AG04450 (cell line): ENCODE data around the gene PIPOX. TPM values are rescaled to one million over a fixed set of nuclear protein-coding genes. Genes with fewer than 3 reads are reported as not detected.

Experiments
- CTCF ChIA-PET: fragments of 300-600, 350-600 bp; formaldehyde crosslinking; extraction: SDS; loops from one replicate; lab custom pipeline; 2022; ENCODE audit warnings: antibody characterized with exemption, inconsistent platforms; lab: Charles Lee
- POLR2A ChIA-PET: fragments of 350-600 bp; formaldehyde crosslinking; extraction: SDS; loops from one replicate; lab custom pipeline; 2021; ENCODE audit warnings: antibody characterized with exemption, inconsistent platforms; lab: Yijun Ruan, JAX
- DNase-seq: peaks from one replicate; pipeline ENCODE4 v3.0.0-alpha.2; 2011; ENCODE audit warnings: low read depth, low spot score
- H3K27ac ChIP-seq: one replicate; pipeline ENCODE4 v1.5.1; 2012; ENCODE audit warnings: low read depth, low read length, control low read depth
- H3K27me3 ChIP-seq: one replicate; pipeline ENCODE4 v1.6.0; 2012; ENCODE audit warnings: low read length; ENCODE audit not compliant: control insufficient read depth, insufficient read depth
- H3K4me3 ChIP-seq: 2 replicates; pipeline ENCODE4 v1.5.1; 2011; ENCODE audit warnings: mild to moderate bottlenecking, low read depth, low read length, control low read depth
- H3K9me3 ChIP-seq: 2 replicates; pipeline ENCODE4 v1.5.1; 2012; ENCODE audit warnings: low read length; ENCODE audit not compliant: control insufficient read depth, insufficient read depth
- CTCF ChIP-seq: IDR thresholded peaks from 2 replicates; pipeline ENCODE4 v1.5.1; 2011; ENCODE audit warnings: low read depth, low read length, control low read depth, inconsistent platforms
- polyA plus RNA-seq: library from polyadenylated mRNA; depleted of rRNA; stranded (reverse); fragments of >200 nt; gene quantifications from 2 replicates; pipeline ENCODE4 v1.2.3, GENCODE V29; 2011

PIPOX gene
- polyA plus RNA-seq, 1 experiment = 0.79 TPM

- Histone ChIP-seq H3K27ac (no peak within 1 kb of the TSS), H3K27me3 (peaks cover 70% of the 10 kb centered on the region), H3K9me3 (no peaks in the 10 kb centered on the region; the same call in 1 of the 2 replicates), H3K4me3 (no peak within 1 kb of the TSS)
- peak; percentile 7 for DNase-seq
- CTCF ChIA-PET = no interaction called here
- POLR2A ChIA-PET = no interaction called here
- no peak for TF ChIP-seq CTCF
Measured at GRCh38 chr17:29005936-29006511, 36.9 kb upstream of the PIPOX start, which contains the start of gene SEZ6. Gene SEZ6, minus strand, starts transcription at chr17:29006033. Its CDS starts 164 bp downstream, at chr17:29005869.

- H3K4me3 ChIP-seq = no peak overlapping the region
- no peak for TF ChIP-seq CTCF
- peaks cover 62% of the 10 kb centered on the region for H3K27me3 ChIP-seq
- CTCF ChIA-PET = no interaction called here
- POLR2A ChIA-PET = no interaction called here
- DNase-seq = no peak
- no peak overlapping the region for H3K27ac ChIP-seq
- H3K9me3 ChIP-seq = no peaks in the 10 kb centered on the region; the same call in 1 of the 2 replicates
Measured at GRCh38 chr17:29007456-29007855, 35.5 kb upstream of the PIPOX start.

GRCh38 chr17:29007860-29008455 lies 35.0 kb upstream of the PIPOX start:
- no peak overlapping the region for H3K4me3 ChIP-seq
- no peak for DNase-seq
- CTCF ChIA-PET = no interaction called here
- TF ChIP-seq CTCF = no peak
- no peak overlapping the region for H3K27ac ChIP-seq
- H3K27me3 ChIP-seq = peaks cover 59% of the 10 kb centered on the region
- POLR2A ChIA-PET = no interaction called here
- no peaks in the 10 kb centered on the region; the same call in 1 of the 2 replicates for H3K9me3 ChIP-seq

GRCh38 chr17:29008591-29008990 lies 34.4 kb upstream of the PIPOX start:
- no peak for DNase-seq
- no peaks in the 10 kb centered on the region; the same call in 1 of the 2 replicates for H3K9me3 ChIP-seq
- no peak for TF ChIP-seq CTCF
- H3K27ac ChIP-seq = no peak overlapping the region
- ChIA-PET CTCF (no interaction called here), POLR2A (no interaction called here)
- H3K27me3 ChIP-seq = peaks cover 56% of the 10 kb centered on the region
- no peak overlapping the region for H3K4me3 ChIP-seq

GRCh38 chr17:29010129-29010528 lies 32.8 kb upstream of the PIPOX start:
- TF ChIP-seq CTCF = no peak
- no peak overlapping the region for H3K4me3 ChIP-seq
- H3K9me3 ChIP-seq = no peaks in the 10 kb centered on the region; the same call in 1 of the 2 replicates
- POLR2A ChIA-PET = no interaction called here
- no peak overlapping the region for H3K27ac ChIP-seq
- CTCF ChIA-PET = interaction anchor here (0.8 to 1.1 kb wide), 2 partner anchors 57 to 107 kb away, joined by 3 read pairs; no protein-coding TSS in a partner anchor
- no peak for DNase-seq
- peaks cover 51% of the 10 kb centered on the region for H3K27me3 ChIP-seq
